K562 (cell line): Measurements from ENCODE around the gene NRXN3. TPM values are rescaled to one million over a fixed set of nuclear protein-coding genes. Genes with fewer than 3 reads are reported as not detected.

Experiments
- ATAC-seq: fragments of 200-7000 bp; cut with Tn5 transposase; 3 replicates; pipeline ENCODE4 v1.9.1; 2020; ENCODE audit warnings: moderate library complexity
- BruUV-seq: library from RNA; stranded (reverse); fragments of 400-500 nt; replicated peaks from 2 replicates; lab custom pipeline; 2021; lab: Mats Ljungman, UMichigan
- CTCF ChIA-PET: fragments of 300-600 bp; formaldehyde crosslinking; extraction: SDS; loops from one replicate; lab custom pipeline; 2021; ENCODE audit warnings: low intra/inter-chr PET ratio; lab: Yijun Ruan, JAX
- POLR2A ChIA-PET: fragments of 300-600, 350-650 bp; sonication (Branson Sonifier 250); formaldehyde crosslinking; extraction: SDS; loops from one replicate; lab custom pipeline; 2021; ENCODE audit warnings: antibody characterized with exemption, inconsistent platforms; lab: Yijun Ruan, JAX
- DNase-seq, 4 experiments: peaks; one replicate each; pipeline versions ENCODE4 v3.0.0 to v3.0.0-alpha.2; 2011 to 2018; ENCODE audit warnings: low spot score in 3 of 4, mixed read lengths in 3 of 4; ENCODE audit errors: extremely low read depth in 1 of 4
- FAIRE-seq: peaks from 2 replicates; lab custom pipeline; 2011; peaks lifted over from hg19 to GRCh38; lab: Jason Lieb, UNC
- H2AFZ ChIP-seq: 2 replicates; pipeline ENCODE4 v1.6.0; 2011; ENCODE audit warnings: low read depth, low read length, control low read depth, inconsistent platforms
- H3K27ac ChIP-seq: fragments of 200-600 bp; 3 replicates; pipeline ENCODE4 v1.8.0; 2011; ENCODE audit warnings: low read depth, mild to moderate bottlenecking, control low read depth, inconsistent platforms, low read length, moderate library complexity, mixed read lengths; ENCODE audit errors: extremely low read depth
- H3K27me3 ChIP-seq, 2 experiments: fragments of 300-600 bp in 1 of 2; 2 replicates in 1 of 2; 3 replicates in 1 of 2; pipeline versions ENCODE4 v1.6.0 to v1.8.0; 2011; ENCODE audit warnings: inconsistent platforms in 2 of 2, low read length in 2 of 2, mild to moderate bottlenecking in 1 of 2, mixed read lengths in 1 of 2, moderate library complexity in 1 of 2; ENCODE audit not compliant: control insufficient read depth in 2 of 2, insufficient read depth in 2 of 2
- H3K36me3 ChIP-seq: fragments of 300-600 bp; 3 replicates; pipeline ENCODE4 v1.8.0; 2011; ENCODE audit warnings: mild to moderate bottlenecking, low read length, inconsistent platforms; ENCODE audit not compliant: control insufficient read depth, insufficient read depth
- H3K4me1 ChIP-seq, 2 experiments: fragments of 200-600 bp in 1 of 2; replicated peaks in 1 of 2; 2 replicates in 1 of 2; 3 replicates in 1 of 2; pipeline versions ENCODE4 v1.5.1 to v1.8.0; 2011; ENCODE audit warnings: inconsistent platforms in 2 of 2, low read length in 2 of 2, mild to moderate bottlenecking in 1 of 2, mixed read lengths in 1 of 2, moderate library complexity in 1 of 2; ENCODE audit not compliant: control insufficient read depth in 2 of 2, insufficient read depth in 2 of 2
- H3K4me2 ChIP-seq: 2 replicates; pipeline ENCODE4 v1.6.1; 2011; ENCODE audit warnings: low read length, control low read depth, inconsistent platforms, mixed read lengths; ENCODE audit not compliant: insufficient read depth
- H3K4me3 ChIP-seq: fragments of 200-600 bp; sonication (generic), shearing (Covaris generic); 2 replicates; pipeline ENCODE4 v1.5.1; 2016; ENCODE audit warnings: control low read depth, inconsistent platforms
- H3K79me2 ChIP-seq: fragments of 200-600 bp; 3 replicates; pipeline ENCODE4 v1.8.0; 2011; ENCODE audit warnings: low read length, inconsistent platforms; ENCODE audit not compliant: control insufficient read depth, insufficient read depth
- H3K9ac ChIP-seq, 2 experiments: 2 replicates each; pipeline versions ENCODE4 v1.6.0 to v1.6.1; 2011; ENCODE audit warnings: low read depth in 2 of 2, low read length in 2 of 2, control low read depth in 1 of 2, inconsistent platforms in 1 of 2, mild to moderate bottlenecking in 1 of 2, mixed read lengths in 1 of 2; ENCODE audit not compliant: insufficient read depth in 1 of 2
- H3K9me1 ChIP-seq: one replicate; pipeline ENCODE4 v1.6.0; 2011; ENCODE audit warnings: inconsistent platforms, mild to moderate bottlenecking, low read length, moderate library complexity; ENCODE audit not compliant: control insufficient read depth, insufficient read depth
- H3K9me3 ChIP-seq: replicated peaks from 2 replicates; pipeline ENCODE4 v1.5.1; 2011; ENCODE audit warnings: low read depth, low read length, inconsistent platforms; ENCODE audit not compliant: control insufficient read depth, insufficient read depth
- H4K20me1 ChIP-seq: replicated peaks from 2 replicates; pipeline ENCODE4 v1.6.1; 2011; ENCODE audit warnings: low read length, inconsistent platforms, mixed read lengths; ENCODE audit not compliant: control insufficient read depth, insufficient read depth
- ASH1L ChIP-seq: fragments of 450-650 bp; IDR thresholded peaks from 2 replicates; pipeline ENCODE4 v1.6.1; 2018; ENCODE audit warnings: borderline replicate concordance, mild to moderate bottlenecking, low read depth; ENCODE audit not compliant: partially characterized antibody
- MTA2 ChIP-seq: fragments of 450-650 bp; IDR thresholded peaks from 2 replicates; pipeline ENCODE4 v1.6.1; 2016; ENCODE audit warnings: low read depth
- OTX1 ChIP-seq: fragments of 450-650 bp; formaldehyde crosslinking; IDR thresholded peaks from 2 replicates; pipeline ENCODE4 v1.4.0; 2022; ENCODE audit warnings: mild to moderate bottlenecking
- PURB ChIP-seq: sonication (generic); formaldehyde crosslinking; IDR thresholded peaks from 2 replicates; pipeline ENCODE4 v1.9.0; 2021; ENCODE audit warnings: low read depth, mild to moderate bottlenecking, missing genetic modification reagents
- RBBP5 ChIP-seq: fragments of 200-600 bp; sonication (generic); IDR thresholded peaks from 2 replicates; pipeline ENCODE4 v1.6.1; 2012; ENCODE audit warnings: borderline replicate concordance, mild to moderate bottlenecking, low read length, control low read depth, inconsistent platforms; ENCODE audit not compliant: insufficient read depth, poor library complexity, severe bottlenecking
- SMAD2 ChIP-seq: fragments of 150-350 bp; IDR thresholded peaks from 2 replicates; pipeline ENCODE4 v1.6.1; 2014; ENCODE audit warnings: low read depth, mild to moderate bottlenecking, low read length
- UBTF ChIP-seq, 2 experiments: IDR thresholded peaks; 2 replicates each; pipeline ENCODE4 v1.6.1; 2012; ENCODE audit warnings: improper control_type of control experiment in 2 of 2, low read depth in 2 of 2, low read length in 2 of 2, borderline replicate concordance in 1 of 2
- XRCC4 ChIP-seq: IDR thresholded peaks from one replicate; pipeline ENCODE4 v1.6.1; 2011; ENCODE audit not compliant: insufficient read depth, insufficient read length; ENCODE audit errors: extremely low read depth
- ZNF282 ChIP-seq: sonication (generic); formaldehyde crosslinking; IDR thresholded peaks from 2 replicates; pipeline ENCODE4 v1.8.1; 2023; ENCODE audit warnings: missing genetic modification reagents
- ZNF445 ChIP-seq: fragments of 250-450 bp; sonication (Bioruptor Pico); IDR thresholded peaks from 2 replicates; pipeline ENCODE4 v1.4.0; 2020; ENCODE audit warnings: low read depth, mild to moderate bottlenecking, moderate library complexity
- ZNF695 ChIP-seq: fragments of 450-650 bp; formaldehyde crosslinking; IDR thresholded peaks from 2 replicates; pipeline ENCODE4 v1.4.0; 2020; ENCODE audit warnings: mild to moderate bottlenecking, moderate library complexity
- in situ Hi-C: fragments of 300-500 bp; cut with MboI; formaldehyde crosslinking; loops from 4 replicates; pipeline ENCODE4 v1.15.0; 2018; ENCODE audit warnings: inconsistent platforms, mixed read lengths
- intact Hi-C: fragments of 100-400 bp; cut with micrococcal nuclease; formaldehyde crosslinking; loops from 2 replicates; pipeline ENCODE4 v1.14.2; 2022
- polyA plus RNA-seq, 8 experiments: library from polyadenylated mRNA; depleted of rRNA in 4 of 8; stranded (reverse) in 5 of 8; unstranded in 3 of 8; fragments of >200 nt; fragmentation: Nextera tagmentation in 2 of 8; fragmentation: Illumina TruSeq in 1 of 8; extraction: Ambion mirVana in 2 of 8; extraction: Trizol in 1 of 8; gene quantifications; 2 replicates each; pipeline versions ENCODE4 v1.2.1 to v1.2.3, GENCODE V29; 2011 to 2014; ENCODE audit warnings: inconsistent platforms in 1 of 8, missing spikeins in 1 of 8
- total RNA-seq, 7 experiments: library from RNA; depleted of rRNA in 6 of 7; stranded (reverse); fragments of >200 nt in 6 of 7; fragmentation: Illumina TruSeq in 2 of 7; extraction: Trizol in 2 of 7; gene quantifications; 2 replicates each; pipeline versions ENCODE4 v1.2.1 to v1.2.3, GENCODE V29; 2011 to 2021; ENCODE audit warnings: low replicate concordance in 1 of 7

The NRXN3 gene
- total and polyA plus RNA-seq, 9 of the 15 experiments (the other 6 are each of a cell fraction or from before 2014, with no cell fraction given), result 0.09 TPM; not detected in 8

GRCh38 chr14:79916281-79916680 lies 1746.1 kb downstream of the NRXN3 start:
- no TSS peak for BruUV-seq
- Histone ChIP-seq H3K36me3 (no peaks in the 10 kb centered on the region), H3K9me1 (no peaks in the 10 kb centered on the region), H3K4me2 (no peak overlapping the region), H3K27me3 (no peaks in the 10 kb centered on the region), H3K27ac (no peak overlapping the region), H3K9ac (no peak overlapping the region), H3K79me2 (no peaks in the 10 kb centered on the region), H2AFZ (no peak overlapping the region), H3K9me3 (no peaks in the 10 kb centered on the region), H3K4me1 (no peaks in the 10 kb centered on the region), H3K4me3 (no peak overlapping the region), H4K20me1 (no peaks in the 10 kb centered on the region)
- ChIA-PET POLR2A (no interaction called here), CTCF (no interaction called here)
- ATAC-seq (no peak), DNase-seq (no peak), FAIRE-seq (no peak)
- in situ Hi-C loops, result no loop called here
- intact Hi-C loops, result no loop called here
- TF ChIP-seq SMAD2 (no peak), UBTF (IDR thresholded peaks at IDR 0.05; ENCODE audit: borderline replicate concordance in 1 of 2, low read depth in 2 of 2, low read length in 2 of 2) (no peak), ZNF695 (CRISPR knock-in tag) (no peak), OTX1 (CRISPR knock-in tag) (no peak), PURB (CRISPR knock-in tag) (no peak), ZNF445 (no peak), MTA2 (no peak), XRCC4 (no peak), RBBP5 (no peak), ASH1L (no peak), ZNF282 (CRISPR knock-in tag) (no peak)
